ENCODE results near the gene MOBP. TPM values are rescaled to one million over a fixed set of nuclear protein-coding genes. Genes with fewer than 3 reads are reported as not detected.

MOBP gene
- total RNA-seq, 4 donors from 2014 or later, result not detected

DNA sequence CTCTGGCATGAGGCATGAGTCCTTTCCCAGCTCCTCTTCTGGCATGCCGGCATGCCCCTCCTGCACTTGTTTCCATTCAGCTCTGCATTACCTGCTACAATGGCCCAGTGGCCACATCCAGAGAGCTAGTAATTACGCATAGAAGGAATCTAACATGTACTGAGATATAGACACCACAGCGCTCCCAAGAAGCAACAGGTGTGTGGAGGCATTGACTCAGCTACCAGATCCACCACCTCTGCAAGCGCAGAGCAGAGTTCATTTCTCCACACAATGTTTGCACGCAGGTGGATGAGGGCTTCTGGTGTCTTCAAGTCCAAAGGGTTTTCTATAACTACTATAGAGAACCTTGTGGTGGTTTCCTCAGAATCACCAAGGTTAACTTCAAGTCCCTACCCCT, 4.2 kb downstream of the MOBP start:
- H3K27me3 ChIP-seq, result peaks cover 0 to 42% (median 0%) of the 10 kb centered on the region in 4 donors
- no peak overlapping the region for H3K27ac ChIP-seq
- H3K9me3 ChIP-seq, result no peaks in the 10 kb centered on the region
- peaks cover 0 to 5% (median 0%) of the 10 kb centered on the region in 3 donors for H3K4me1 ChIP-seq
- no peak overlapping the region for H3K4me3 ChIP-seq
- DNase-seq, result no peak
- WGBS, 2 donors, result 93 to 95% methylated on average over 2 to 5 of the region's 5 CpGs
- intact Hi-C loops (cut with DNase I), result no loop called here
- no peaks in the 10 kb centered on the region for H3K36me3 ChIP-seq
- TF ChIP-seq POLR2A (IDR thresholded peaks at IDR 0.05), result no peak
- TF ChIP-seq, protein P1, sequence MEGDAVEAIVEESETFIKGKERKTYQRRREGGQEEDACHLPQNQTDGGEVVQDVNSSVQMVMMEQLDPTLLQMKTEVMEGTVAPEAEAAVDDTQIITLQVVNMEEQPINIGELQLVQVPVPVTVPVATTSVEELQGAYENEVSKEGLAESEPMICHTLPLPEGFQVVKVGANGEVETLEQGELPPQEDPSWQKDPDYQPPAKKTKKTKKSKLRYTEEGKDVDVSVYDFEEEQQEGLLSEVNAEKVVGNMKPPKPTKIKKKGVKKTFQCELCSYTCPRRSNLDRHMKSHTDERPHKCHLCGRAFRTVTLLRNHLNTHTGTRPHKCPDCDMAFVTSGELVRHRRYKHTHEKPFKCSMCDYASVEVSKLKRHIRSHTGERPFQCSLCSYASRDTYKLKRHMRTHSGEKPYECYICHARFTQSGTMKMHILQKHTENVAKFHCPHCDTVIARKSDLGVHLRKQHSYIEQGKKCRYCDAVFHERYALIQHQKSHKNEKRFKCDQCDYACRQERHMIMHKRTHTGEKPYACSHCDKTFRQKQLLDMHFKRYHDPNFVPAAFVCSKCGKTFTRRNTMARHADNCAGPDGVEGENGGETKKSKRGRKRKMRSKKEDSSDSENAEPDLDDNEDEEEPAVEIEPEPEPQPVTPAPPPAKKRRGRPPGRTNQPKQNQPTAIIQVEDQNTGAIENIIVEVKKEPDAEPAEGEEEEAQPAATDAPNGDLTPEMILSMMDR (IDR thresholded peaks at IDR 0.05), result no peak

- peaks cover 0 to 5% (median 0%) of the 10 kb centered on the region in 3 donors for H3K4me1 ChIP-seq
- WGBS, 2 donors, result 74 to 84% methylated on average over 4 of the region's 4 CpGs
- H3K27me3 ChIP-seq, result peaks cover 0 to 42% (median 0%) of the 10 kb centered on the region in 4 donors
- H3K9me3 ChIP-seq, result no peaks in the 10 kb centered on the region
- TF ChIP-seq, protein P1 (IDR thresholded peaks at IDR 0.05), result no peak
- TF ChIP-seq POLR2A (IDR thresholded peaks at IDR 0.05), result no peak
- no peak for DNase-seq
- H3K4me3 ChIP-seq, result no peak overlapping the region
- H3K36me3 ChIP-seq, result no peaks in the 10 kb centered on the region
- H3K27ac ChIP-seq, result no peak overlapping the region
- intact Hi-C loops (cut with DNase I), result no loop called here
Observed at GRCh38 chr3:39473452-39474125, 6.1 kb downstream of the MOBP start.

- no peak for DNase-seq
- intact Hi-C loops (cut with DNase I), result no loop called here
- Histone ChIP-seq H3K4me1 (peaks cover 0 to 5% (median 0%) of the 10 kb centered on the region in 3 donors), H3K36me3 (no peaks in the 10 kb centered on the region), H3K4me3 (no peak overlapping the region), H3K27ac (no peak overlapping the region), H3K27me3 (peaks cover 0 to 42% (median 0%) of the 10 kb centered on the region in 4 donors), H3K9me3 (no peaks in the 10 kb centered on the region)
- WGBS, 2 donors, result 56 to 57% methylated on average over 4 of the region's 4 CpGs
- TF ChIP-seq POLR2A (IDR thresholded peaks at IDR 0.05), result no peak
- TF ChIP-seq, protein P1 (IDR thresholded peaks at IDR 0.05), result no peak
Observed at GRCh38 chr3:39474126-39474515, 6.6 kb downstream of the MOBP start.

DNA sequence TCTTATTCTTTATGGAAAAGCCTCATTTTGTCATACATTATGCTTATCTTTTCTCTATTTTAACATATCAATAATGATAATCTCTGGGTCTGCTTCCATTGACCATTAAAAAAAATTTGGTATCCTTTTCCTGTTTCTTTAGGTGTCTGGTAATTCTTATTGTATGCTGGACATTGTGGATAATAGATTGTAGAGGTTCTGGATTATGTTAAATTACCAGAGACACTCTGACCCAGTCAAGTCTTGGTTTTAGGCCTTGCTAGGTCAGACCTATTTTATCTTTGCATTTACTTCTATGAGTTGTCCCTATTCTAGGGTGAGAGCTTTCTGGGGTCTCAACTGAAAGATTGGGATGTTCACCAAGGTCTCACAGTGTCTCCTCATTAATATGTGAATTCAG, 9.3 kb downstream of the MOBP start:
- no peak overlapping the region for H3K27ac ChIP-seq
- H3K36me3 ChIP-seq, result no peaks in the 10 kb centered on the region
- H3K4me1 ChIP-seq, result peaks cover 0 to 5% (median 0%) of the 10 kb centered on the region in 3 donors
- TF ChIP-seq POLR2A (IDR thresholded peaks at IDR 0.05), result no peak
- TF ChIP-seq, protein P1 (IDR thresholded peaks at IDR 0.05), result no peak
- peaks cover 0 to 29% (median 0%) of the 10 kb centered on the region in 4 donors for H3K27me3 ChIP-seq
- intact Hi-C loops (cut with DNase I), result no loop called here
- DNase-seq, result no peak
- H3K9me3 ChIP-seq, result no peaks in the 10 kb centered on the region
- no peak overlapping the region for H3K4me3 ChIP-seq

- Histone ChIP-seq H3K27me3 (peaks cover 0 to 17% (median 0%) of the 10 kb centered on the region in 4 donors), H3K36me3 (no peaks in the 10 kb centered on the region), H3K27ac (no peak overlapping the region), H3K4me3 (no peak overlapping the region), H3K9me3 (no peaks in the 10 kb centered on the region), H3K4me1 (peaks cover 0 to 5% (median 0%) of the 10 kb centered on the region in 3 donors)
- no peak for DNase-seq
- intact Hi-C loops (cut with DNase I), result no loop called here
- TF ChIP-seq, protein P1 (IDR thresholded peaks at IDR 0.05), result no peak
- TF ChIP-seq POLR2A (IDR thresholded peaks at IDR 0.05), result no peak
- WGBS, 2 donors, result 81 to 88% methylated on average over 1 of the region's 1 CpG
Observed at GRCh38 chr3:39478226-39478625, 10.7 kb downstream of the MOBP start.
